Heart left ventricle (tissue), 13 donors: ENCODE results near the gene RNF103.

ENCODE experiments used
- POLR2A ChIP-seq, 2 donors: fragments of 450-650 bp; IDR thresholded peaks; one replicate each; pipeline ENCODE4 v1.6.1; 2017; ENCODE audit warnings: antibody characterized with exemption in 2 of 2, mild to moderate bottlenecking in 2 of 2, moderate library complexity in 2 of 2
- TF ChIP-seq, protein P1 (sequence below), 12 donors: fragments of 200-600 bp; sonication (generic) in 4 of 12; IDR thresholded peaks; one replicate each; pipeline versions ENCODE4 v1.5.0 to v1.8.0; 2018 to 2022; ENCODE audit warnings: antibody characterized with exemption in 12 of 12, mild to moderate bottlenecking in 5 of 12
- donor health status: ischemic (EF 13 %, LVEDD 7.1; RV severe dilation, severe dysfunction).
- donor health status: DM: no; HTN: yes; CAD: no.
- donor health status: DM: no; HTN: no; CAD: no.
- donor health status: ischemic (EF 25% LVEDD 6.9; RV normal size, moderate dysfunction).
- donor health status: ischemic (EF 25% LVEDD 5.7; RV mildly dilated, moderate dysfunction).
- donor health status: ischemic (EF 35%, LVEDD 5.7; RV mildly dilated, moderate dysfunction).
- donor health status: nonischemic (EF 11% LVEDD 7.7; RV severe dilation, severe dysfunction).
- donor health status: DM: yes; HTN: yes; CAD: no.
- donor health status: PGD.
- donor health status: ischemic (EF 29% LVEDD 5.4; RV normal size, mild dysfunction).
- donor health status: nonischemic (EF 23%, LVEDD 6.1; RV moderate dilation, normal function).

DNA sequence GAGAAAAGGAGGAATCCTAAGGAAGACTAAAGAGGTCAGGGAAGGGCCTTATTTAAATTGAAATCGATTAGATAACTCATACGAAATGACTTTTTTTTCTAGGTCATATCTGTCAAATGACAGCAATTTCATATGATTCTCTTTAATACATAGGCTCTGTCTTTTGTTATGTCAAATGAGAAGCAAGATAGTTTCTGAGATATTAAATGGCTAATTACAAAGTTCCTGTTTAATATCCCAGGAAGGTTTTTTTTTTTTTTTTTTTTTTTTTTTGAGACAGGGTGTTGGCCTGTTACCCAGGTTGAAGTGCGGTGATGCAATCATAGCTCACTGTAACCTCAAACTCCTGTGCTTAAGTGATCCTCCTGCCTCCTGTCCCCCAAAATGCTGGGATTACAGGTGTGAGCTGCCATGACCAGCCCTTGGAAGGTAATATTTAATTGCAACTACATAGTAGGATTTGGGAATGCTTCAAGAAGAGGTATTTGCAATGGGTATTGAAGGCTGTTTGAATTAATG lies 48.4 kb upstream of the RNF103 start:
- TF ChIP-seq, protein P1, sequence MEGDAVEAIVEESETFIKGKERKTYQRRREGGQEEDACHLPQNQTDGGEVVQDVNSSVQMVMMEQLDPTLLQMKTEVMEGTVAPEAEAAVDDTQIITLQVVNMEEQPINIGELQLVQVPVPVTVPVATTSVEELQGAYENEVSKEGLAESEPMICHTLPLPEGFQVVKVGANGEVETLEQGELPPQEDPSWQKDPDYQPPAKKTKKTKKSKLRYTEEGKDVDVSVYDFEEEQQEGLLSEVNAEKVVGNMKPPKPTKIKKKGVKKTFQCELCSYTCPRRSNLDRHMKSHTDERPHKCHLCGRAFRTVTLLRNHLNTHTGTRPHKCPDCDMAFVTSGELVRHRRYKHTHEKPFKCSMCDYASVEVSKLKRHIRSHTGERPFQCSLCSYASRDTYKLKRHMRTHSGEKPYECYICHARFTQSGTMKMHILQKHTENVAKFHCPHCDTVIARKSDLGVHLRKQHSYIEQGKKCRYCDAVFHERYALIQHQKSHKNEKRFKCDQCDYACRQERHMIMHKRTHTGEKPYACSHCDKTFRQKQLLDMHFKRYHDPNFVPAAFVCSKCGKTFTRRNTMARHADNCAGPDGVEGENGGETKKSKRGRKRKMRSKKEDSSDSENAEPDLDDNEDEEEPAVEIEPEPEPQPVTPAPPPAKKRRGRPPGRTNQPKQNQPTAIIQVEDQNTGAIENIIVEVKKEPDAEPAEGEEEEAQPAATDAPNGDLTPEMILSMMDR (IDR thresholded peaks at IDR 0.05): no peak
- no peak for TF ChIP-seq POLR2A (IDR thresholded peaks at IDR 0.05)
